Caco-2 (cell line): ENCODE data around the gene SIL1. TPM values are rescaled to one million over a fixed set of nuclear protein-coding genes. Genes with fewer than 3 reads are reported as not detected.
A peak's percentile ranks its signal among the peaks of the same experiment; 100 is the strongest.

Experiments
- BruUV-seq: library from RNA; stranded (reverse); fragments of 400-500 nt; replicated peaks from 2 replicates; lab custom pipeline; 2021; lab: Mats Ljungman, UMichigan
- CTCF ChIA-PET: fragments of 300-600 bp; sonication (Branson Sonifier 250); formaldehyde crosslinking; loops from one replicate; lab custom pipeline; 2022; ENCODE audit warnings: antibody characterized with exemption; lab: Charles Lee
- POLR2A ChIA-PET: fragments of 300-600 bp; sonication (Branson Sonifier 250); formaldehyde crosslinking; loops from one replicate; lab custom pipeline; 2022; ENCODE audit warnings: antibody characterized with exemption; lab: Charles Lee
- DNase-seq, 2 experiments: peaks; one replicate each; pipeline versions ENCODE4 v3.0.0 to v3.0.0-alpha.2; 2020 to 2022
- H3K27me3 ChIP-seq: replicated peaks from 2 replicates; pipeline ENCODE4 v1.6.0; 2011; ENCODE audit warnings: low read length; ENCODE audit not compliant: control insufficient read depth, insufficient read depth
- H3K36me3 ChIP-seq: 2 replicates; pipeline ENCODE4 v1.5.1; 2011; ENCODE audit warnings: low read length; ENCODE audit not compliant: control insufficient read depth, insufficient read depth
- H3K4me1 ChIP-seq: fragments of 250-450 bp; sonication (Bioruptor Pico); 2 replicates; pipeline ENCODE4 v1.5.1; 2020; ENCODE audit warnings: mild to moderate bottlenecking
- H3K4me3 ChIP-seq: 2 replicates; pipeline ENCODE4 v1.5.1; 2011; ENCODE audit warnings: low read depth, mild to moderate bottlenecking, control low read depth, low read length
- H3K9me3 ChIP-seq: fragments of 250-450 bp; sonication (Bioruptor Pico); 2 replicates; pipeline ENCODE4 v1.5.1; 2020; ENCODE audit warnings: mild to moderate bottlenecking, moderate library complexity
- H3K27ac Mint-ChIP-seq: one replicate; pipeline ENCODE4 v1.8.0; 2022; ENCODE audit warnings: mixed read lengths; ENCODE audit not compliant: unreplicated experiment
- H3K27me3 Mint-ChIP-seq: one replicate; pipeline ENCODE4 v1.8.0; 2022; ENCODE audit warnings: mixed read lengths; ENCODE audit not compliant: insufficient read depth, unreplicated experiment
- H3K36me3 Mint-ChIP-seq: one replicate; pipeline ENCODE4 v1.8.0; 2022; ENCODE audit warnings: mild to moderate bottlenecking, mixed read lengths; ENCODE audit not compliant: insufficient read depth, unreplicated experiment
- H3K4me1 Mint-ChIP-seq: one replicate; pipeline ENCODE4 v1.8.0; 2022; ENCODE audit warnings: low read depth, mixed read lengths; ENCODE audit not compliant: unreplicated experiment
- H3K4me3 Mint-ChIP-seq: one replicate; pipeline ENCODE4 v1.8.0; 2022; ENCODE audit warnings: mild to moderate bottlenecking, moderate library complexity, mixed read lengths; ENCODE audit not compliant: unreplicated experiment
- H3K9me3 Mint-ChIP-seq: one replicate; pipeline ENCODE4 v1.8.0; 2022; ENCODE audit warnings: mixed read lengths; ENCODE audit not compliant: unreplicated experiment
- intact Hi-C: fragments of 100-400 bp; cut with micrococcal nuclease; formaldehyde crosslinking; loops from one replicate; pipeline ENCODE4 v1.10.0; 2022; ENCODE audit not compliant: unreplicated experiment
- total RNA-seq: library from RNA; stranded (reverse); gene quantifications from 2 replicates; pipeline ENCODE4 v1.2.3, GENCODE V29; 2022
- TF ChIP-seq, protein P1 (sequence below), 2 experiments: fragments of 200-600 bp in 1 of 2; IDR thresholded peaks; 1 replicate in 1 of 2; 2 replicates in 1 of 2; pipeline versions ENCODE4 v1.5.1 to v1.8.0; 2011 to 2022; ENCODE audit warnings: antibody characterized with exemption in 1 of 2, control low read depth in 1 of 2, inconsistent platforms in 1 of 2, low read depth in 1 of 2, low read length in 1 of 2, mild to moderate bottlenecking in 1 of 2, moderate library complexity in 1 of 2; ENCODE audit not compliant: insufficient read depth in 1 of 2, severe bottlenecking in 1 of 2, unreplicated experiment in 1 of 2

SIL1 gene
- total RNA-seq, 1 experiment from 2014 or later = 29.7 TPM

DNA sequence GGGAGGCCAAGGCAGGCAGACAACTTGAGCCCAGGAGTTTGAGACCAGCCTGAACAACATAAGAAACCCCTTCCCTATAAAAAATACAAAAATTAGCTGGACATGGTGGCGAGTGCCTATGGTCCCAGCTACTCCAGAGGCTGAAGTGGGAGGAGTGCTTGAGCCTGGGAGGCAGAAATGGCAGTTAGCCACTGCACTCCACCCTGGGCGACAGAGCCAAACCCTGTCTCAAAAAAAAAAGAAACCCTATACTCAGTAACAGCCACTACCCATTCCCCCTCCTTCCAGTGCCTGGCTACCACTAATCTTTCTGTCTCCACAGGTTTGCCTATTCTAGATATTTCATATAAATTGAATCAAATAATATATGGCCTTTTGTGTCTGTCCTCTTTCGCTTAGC is 14.3 kb upstream of the SIL1 start:
- ChIA-PET CTCF (no interaction called here), POLR2A (no interaction called here)
- no peak for DNase-seq
- H3K4me3 Mint-ChIP-seq = no peak overlapping the region
- Histone ChIP-seq H3K27me3 (no peaks in the 10 kb centered on the region), H3K36me3 (no peaks in the 10 kb centered on the region), H3K4me1 (peaks cover 5% of the 10 kb centered on the region; the same call in 1 of the 2 replicates), H3K4me3 (no peak overlapping the region), H3K9me3 (no peaks in the 10 kb centered on the region)
- peaks cover 6% of the 10 kb centered on the region for H3K4me1 Mint-ChIP-seq
- no peaks in the 10 kb centered on the region for H3K9me3 Mint-ChIP-seq
- H3K36me3 Mint-ChIP-seq = peaks cover 13% of the 10 kb centered on the region
- intact Hi-C loops = no loop called here
- TF ChIP-seq, protein P1, sequence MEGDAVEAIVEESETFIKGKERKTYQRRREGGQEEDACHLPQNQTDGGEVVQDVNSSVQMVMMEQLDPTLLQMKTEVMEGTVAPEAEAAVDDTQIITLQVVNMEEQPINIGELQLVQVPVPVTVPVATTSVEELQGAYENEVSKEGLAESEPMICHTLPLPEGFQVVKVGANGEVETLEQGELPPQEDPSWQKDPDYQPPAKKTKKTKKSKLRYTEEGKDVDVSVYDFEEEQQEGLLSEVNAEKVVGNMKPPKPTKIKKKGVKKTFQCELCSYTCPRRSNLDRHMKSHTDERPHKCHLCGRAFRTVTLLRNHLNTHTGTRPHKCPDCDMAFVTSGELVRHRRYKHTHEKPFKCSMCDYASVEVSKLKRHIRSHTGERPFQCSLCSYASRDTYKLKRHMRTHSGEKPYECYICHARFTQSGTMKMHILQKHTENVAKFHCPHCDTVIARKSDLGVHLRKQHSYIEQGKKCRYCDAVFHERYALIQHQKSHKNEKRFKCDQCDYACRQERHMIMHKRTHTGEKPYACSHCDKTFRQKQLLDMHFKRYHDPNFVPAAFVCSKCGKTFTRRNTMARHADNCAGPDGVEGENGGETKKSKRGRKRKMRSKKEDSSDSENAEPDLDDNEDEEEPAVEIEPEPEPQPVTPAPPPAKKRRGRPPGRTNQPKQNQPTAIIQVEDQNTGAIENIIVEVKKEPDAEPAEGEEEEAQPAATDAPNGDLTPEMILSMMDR (IDR thresholded peaks at IDR 0.05; ENCODE audit: insufficient read depth in 1 of 2, low read depth in 1 of 2, low read length in 1 of 2, severe bottlenecking in 1 of 2, unreplicated experiment in 1 of 2) = no peak
- no peak overlapping the region for H3K27ac Mint-ChIP-seq
- no peaks in the 10 kb centered on the region for H3K27me3 Mint-ChIP-seq
- no TSS peak for BruUV-seq

DNA sequence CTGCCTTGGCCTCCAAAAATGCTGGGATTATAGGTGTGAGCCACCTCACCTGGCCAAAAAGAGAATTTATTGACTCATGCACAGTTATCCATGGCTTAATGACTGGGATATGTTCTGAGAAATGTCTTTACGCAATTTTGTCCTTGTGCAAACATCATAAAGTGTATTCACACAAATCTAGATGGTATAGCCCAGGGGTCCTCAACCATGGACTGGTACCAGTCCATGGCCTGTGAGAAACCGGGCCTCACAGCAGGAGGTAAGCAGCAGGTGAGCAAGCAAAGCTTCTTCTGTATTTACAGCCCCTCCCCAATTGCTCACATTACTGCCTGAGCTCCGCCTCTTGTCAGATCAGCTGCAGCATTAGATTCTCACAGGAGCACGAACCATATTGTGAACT is 12.4 kb upstream of the SIL1 start:
- peaks cover 7% of the 10 kb centered on the region for H3K4me1 Mint-ChIP-seq
- no TSS peak for BruUV-seq
- Histone ChIP-seq H3K4me1 (peaks cover 5% of the 10 kb centered on the region; the same call in 1 of the 2 replicates), H3K9me3 (no peaks in the 10 kb centered on the region), H3K4me3 (no peak overlapping the region), H3K36me3 (no peaks in the 10 kb centered on the region), H3K27me3 (no peaks in the 10 kb centered on the region)
- no peak overlapping the region for H3K27ac Mint-ChIP-seq
- no peaks in the 10 kb centered on the region for H3K9me3 Mint-ChIP-seq
- intact Hi-C loops = no loop called here
- POLR2A ChIA-PET = interaction anchor here (0.6 to 1.9 kb wide), 2 partner anchors 12 to 78 kb away, joined by 3 to 6 read pairs; partner anchors contain the start of gene SIL1
- CTCF ChIA-PET = interaction anchor here (0.7 kb wide), 1 partner anchor 339 kb away, joined by 4 read pairs; no protein-coding TSS in a partner anchor
- DNase-seq = peak; percentile 64 to 68
- no peak overlapping the region for H3K4me3 Mint-ChIP-seq
- H3K36me3 Mint-ChIP-seq = peaks cover 6% of the 10 kb centered on the region
- TF ChIP-seq, protein P1 (IDR thresholded peaks at IDR 0.05; ENCODE audit: insufficient read depth in 1 of 2, low read depth in 1 of 2, low read length in 1 of 2, severe bottlenecking in 1 of 2, unreplicated experiment in 1 of 2) = no peak
- H3K27me3 Mint-ChIP-seq = no peaks in the 10 kb centered on the region

DNA sequence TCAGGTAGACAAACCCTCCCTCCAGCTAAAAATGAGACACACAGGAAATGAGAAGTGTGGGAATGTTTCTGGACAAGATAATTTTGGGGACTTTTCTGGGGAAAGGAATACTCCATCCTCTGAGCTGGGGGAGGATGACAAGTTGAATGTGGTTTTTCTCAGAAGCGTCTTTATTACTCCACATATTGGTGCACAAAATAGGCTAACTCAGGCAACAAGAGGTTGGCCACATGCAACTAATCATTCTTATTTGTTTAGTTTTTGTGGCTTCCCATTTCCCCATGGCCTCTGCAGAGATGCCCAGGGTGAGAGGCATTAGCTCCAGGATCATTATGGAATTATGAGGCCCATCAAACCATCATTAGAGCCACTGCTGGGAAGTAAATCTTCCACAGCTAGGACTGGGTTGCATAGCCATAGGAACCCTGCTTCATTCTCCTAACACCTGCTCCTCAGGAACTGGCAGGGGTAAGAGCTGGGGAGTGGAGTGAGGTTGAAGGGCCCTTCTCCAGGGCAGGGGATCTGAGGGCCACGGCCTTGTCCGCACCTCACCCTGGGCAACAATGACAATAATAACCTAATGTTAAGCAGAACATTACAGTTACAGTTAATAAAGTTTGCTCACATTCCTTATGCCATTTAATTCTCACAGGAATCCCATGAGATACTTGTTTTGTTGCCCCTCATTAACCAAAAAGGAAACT is 9.3 kb upstream of the SIL1 start:
- no peak for DNase-seq
- H3K4me1 ChIP-seq = peaks cover 5% of the 10 kb centered on the region; the same call in 1 of the 2 replicates
- H3K4me3 Mint-ChIP-seq = no peak overlapping the region
- ChIA-PET POLR2A (no interaction called here), CTCF (no interaction called here)
- no peaks in the 10 kb centered on the region for H3K36me3 ChIP-seq
- H3K27me3 Mint-ChIP-seq = no peaks in the 10 kb centered on the region
- H3K4me3 ChIP-seq = no peak overlapping the region
- H3K27ac Mint-ChIP-seq = no peak overlapping the region
- TF ChIP-seq, protein P1 (IDR thresholded peaks at IDR 0.05; ENCODE audit: insufficient read depth in 1 of 2, low read depth in 1 of 2, low read length in 1 of 2, severe bottlenecking in 1 of 2, unreplicated experiment in 1 of 2) = no peak
- no peaks in the 10 kb centered on the region for H3K27me3 ChIP-seq
- H3K36me3 Mint-ChIP-seq = peaks cover 6% of the 10 kb centered on the region
- no peaks in the 10 kb centered on the region for H3K9me3 Mint-ChIP-seq
- intact Hi-C loops = no loop called here
- peaks cover 13% of the 10 kb centered on the region for H3K4me1 Mint-ChIP-seq
- BruUV-seq = no TSS peak
- no peaks in the 10 kb centered on the region for H3K9me3 ChIP-seq
